BLaER1 treated with 17β-estradiol and CSF1 and Interleukin-3, amounts not matched to agents 10 nM and 100 nM (cell line): ENCODE measurements around the gene FOXC1.

Source experiments
- H3K27ac ChIP-seq, 11 experiments: shearing (Covaris generic); formaldehyde crosslinking; 2 replicates each; pipeline ENCODE4 v1.8.1; 2022
- H3K27me3 ChIP-seq, 11 experiments: shearing (Covaris generic); formaldehyde crosslinking; 2 replicates each; pipeline ENCODE4 v1.8.1; 2022
- H3K36me3 ChIP-seq, 11 experiments: shearing (Covaris generic); formaldehyde crosslinking; 2 replicates each; pipeline ENCODE4 v1.8.1; 2022
- H3K4me1 ChIP-seq, 10 experiments: shearing (Covaris generic); formaldehyde crosslinking; 2 replicates each; pipeline ENCODE4 v1.8.1; 2022
- H3K4me2 ChIP-seq, 11 experiments: shearing (Covaris generic); formaldehyde crosslinking; 2 replicates each; pipeline ENCODE4 v1.8.1; 2022
- H3K4me3 ChIP-seq, 10 experiments: shearing (Covaris generic); formaldehyde crosslinking; 2 replicates each; pipeline ENCODE4 v1.8.1; 2022
- H3K9ac ChIP-seq, 11 experiments: shearing (Covaris generic); formaldehyde crosslinking; 2 replicates each; pipeline ENCODE4 v1.8.1; 2022
- H3K9me3 ChIP-seq, 11 experiments: shearing (Covaris generic); formaldehyde crosslinking; replicated peaks in 1 of 11; 2 replicates each; pipeline ENCODE4 v1.8.1; 2022
- H4K20me1 ChIP-seq, 11 experiments: shearing (Covaris generic); formaldehyde crosslinking; 2 replicates each; pipeline ENCODE4 v1.8.1; 2022
- Cebpa-rat ChIP-seq, 11 experiments: shearing (Covaris generic); IDR thresholded peaks; 2 replicates each; pipeline ENCODE4 v1.8.1; 2022

The FOXC1 gene

GRCh38 chr6:1658212-1659005, 48.7 kb downstream of the FOXC1 start:
- Histone ChIP-seq H3K36me3 (no peaks in the 10 kb centered on the region; a peak in 1 of 22 replicates), H3K4me2 (peak overlapping the region in 6 of 11 experiments; percentile 54 to 84 (median 73); a peak in 10 of 22 replicates), H3K27me3 (peaks cover 0 to 15% (median 0%) of the 10 kb centered on the region in 11 experiments; a peak in 4 of 22 replicates), H4K20me1 (no peaks in the 10 kb centered on the region; a peak in 2 of 22 replicates), H3K4me3 (no peak overlapping the region), H3K9me3 (peaks cover 0 to 12% (median 0%) of the 10 kb centered on the region in 11 experiments; a peak in 5 of 22 replicates), H3K9ac (no peak overlapping the region), H3K4me1 (peaks cover 7 to 32% (median 24%) of the 10 kb centered on the region in 10 experiments; a peak in 17 of 20 replicates), H3K27ac (no peak overlapping the region)
- no peak for TF ChIP-seq Cebpa-rat (IDR thresholded peaks at IDR 0.05)

- Histone ChIP-seq H3K9me3 (peaks cover 0 to 12% (median 0%) of the 10 kb centered on the region in 11 experiments; a peak in 5 of 22 replicates), H3K9ac (no peak overlapping the region), H3K27me3 (peaks cover 0 to 24% (median 0%) of the 10 kb centered on the region in 11 experiments; a peak in 4 of 22 replicates), H4K20me1 (no peaks in the 10 kb centered on the region; a peak in 2 of 22 replicates), H3K4me3 (no peak overlapping the region), H3K4me1 (peaks cover 3 to 32% (median 25%) of the 10 kb centered on the region in 10 experiments), H3K27ac (no peak overlapping the region), H3K4me2 (no peak overlapping the region), H3K36me3 (no peaks in the 10 kb centered on the region; a peak in 1 of 22 replicates)
- no peak for TF ChIP-seq Cebpa-rat (IDR thresholded peaks at IDR 0.05)
Measured at GRCh38 chr6:1659816-1660215, 50.1 kb downstream of the FOXC1 start.

GRCh38 chr6:1662534-1662933, 52.8 kb downstream of the FOXC1 start:
- Histone ChIP-seq H3K4me2 (no peak overlapping the region), H3K27ac (no peak overlapping the region), H3K4me3 (no peak overlapping the region)

More at GRCh38 chr6:1662534-1662933, 52.8 kb downstream of the FOXC1 start:
- no peak for TF ChIP-seq Cebpa-rat (IDR thresholded peaks at IDR 0.05)
- H3K4me1 ChIP-seq, result peaks cover 11 to 29% (median 22%) of the 10 kb centered on the region in 10 experiments
- peaks cover 0 to 7% (median 0%) of the 10 kb centered on the region in 11 experiments; a peak in 2 of 22 replicates for H4K20me1 ChIP-seq
- H3K27me3 ChIP-seq, result peaks cover 0 to 38% (median 0%) of the 10 kb centered on the region in 11 experiments; a peak in 5 of 22 replicates
- H3K36me3 ChIP-seq, result no peaks in the 10 kb centered on the region; a peak in 1 of 22 replicates
- H3K9me3 ChIP-seq, result peaks cover 0 to 12% (median 0%) of the 10 kb centered on the region in 11 experiments; a peak in 5 of 22 replicates
- H3K9ac ChIP-seq, result no peak overlapping the region
